ENCODE results near the gene UBA3. TPM values are rescaled to one million over a fixed set of nuclear protein-coding genes. Genes with fewer than 3 reads are reported as not detected.

Gene UBA3
- total and polyA plus RNA-seq, 2 of the 13 experiments (the other 11 are each of a cell fraction or from before 2014, with no cell fraction given): 40.7 to 49.0 TPM

GRCh38 chr3:69013253-69014021, 66.7 kb downstream of the UBA3 start, which contains the start of gene EOGT (continued):
- TF ChIP-seq ATF3 (CRISPR knock-in tag; IDR thresholded peaks at IDR 0.05) (no peak; the same call in 1 of the 2 replicates), TEF (CRISPR knock-in tag; IDR thresholded peaks at IDR 0.05) (no peak), RXRB (CRISPR knock-in tag; IDR thresholded peaks at IDR 0.05; ENCODE audit: borderline replicate concordance) (0 out of 2 replicates have a peak, but pooled peaks have one; percentile 29), KAT2B (IDR thresholded peaks at IDR 0.05; ENCODE audit: borderline replicate concordance, low read depth, low read length) (no peak), ZFP82 (CRISPR knock-in tag; IDR thresholded peaks at IDR 0.05; ENCODE audit: borderline replicate concordance) (no peak; the same call in 1 of the 2 replicates), ZNF589 (CRISPR knock-in tag; conservative IDR thresholded peaks at IDR 0.05) (0 out of 2 replicates have a peak, but pooled peaks have one; percentile 22), ZNF337 (CRISPR knock-in tag; IDR thresholded peaks at IDR 0.05; ENCODE audit: borderline replicate concordance, low read depth) (peak; percentile 82; the same call in 1 of the 2 replicates), ZNF557 (CRISPR knock-in tag; IDR thresholded peaks at IDR 0.05) (no peak), MEIS2 (CRISPR knock-in tag; IDR thresholded peaks at IDR 0.05) (peak; percentile 9; the same call in 1 of the 2 replicates), ZHX1 (CRISPR knock-in tag; IDR thresholded peaks at IDR 0.05; ENCODE audit: low read depth) (peak; percentile 41), ZBTB3 (CRISPR knock-in tag; IDR thresholded peaks at IDR 0.05; ENCODE audit: borderline replicate concordance, low read depth) (no peak), FOXP4 (CRISPR knock-in tag; IDR thresholded peaks at IDR 0.05) (0 out of 2 replicates have a peak, but pooled peaks have one; percentile 13), ATAD3A (CRISPR knock-in tag; IDR thresholded peaks at IDR 0.05) (no peak), ZNF678 (CRISPR knock-in tag; IDR thresholded peaks at IDR 0.05) (0 out of 2 replicates have a peak, but pooled peaks have one; percentile 44), SOX13 (IDR thresholded peaks at IDR 0.05) (no peak), SOX13 (CRISPR knock-in tag; conservative IDR thresholded peaks at IDR 0.05 in 1 of 2, IDR thresholded peaks at IDR 0.05 in 1 of 2) (no peak), HNF4A (CRISPR knock-in tag; IDR thresholded peaks at IDR 0.05) (no peak), ZNF256 (CRISPR knock-in tag; conservative IDR thresholded peaks at IDR 0.05) (0 out of 2 replicates have a peak, but pooled peaks have one; percentile 44), TFE3 (CRISPR knock-in tag; IDR thresholded peaks at IDR 0.05) (no peak), ZKSCAN8 (CRISPR knock-in tag; IDR thresholded peaks at IDR 0.05; ENCODE audit: borderline replicate concordance) (peak; percentile 37; the same call in 1 of the 2 replicates), NFIB (CRISPR knock-in tag; IDR thresholded peaks at IDR 0.05; ENCODE audit: borderline replicate concordance) (no peak), ZMYM4 (CRISPR knock-in tag; IDR thresholded peaks at IDR 0.05) (peak; percentile 90)
